Measurements from ENCODE around the gene FCN1. TPM values are rescaled to one million over a fixed set of nuclear protein-coding genes. Genes with fewer than 3 reads are reported as not detected.
A peak's percentile ranks its signal among the peaks of the same experiment; 100 is the strongest.

The FCN1 gene
- total RNA-seq, 1 donor from 2014 or later, result not detected

- DNase-seq (ENCODE audit: extremely low spot score, unreplicated experiment), result peak; percentile 42
- H3K9me3 Mint-ChIP-seq (ENCODE audit: unreplicated experiment), result peaks cover 9% of the 10 kb centered on the region
- H3K4me1 Mint-ChIP-seq (ENCODE audit: unreplicated experiment), result peaks cover 28% of the 10 kb centered on the region
- TF ChIP-seq CTCF (IDR thresholded peaks at IDR 0.05), result no peak
- peaks cover 19% of the 10 kb centered on the region for H3K27me3 Mint-ChIP-seq (ENCODE audit: unreplicated experiment)
- no peaks in the 10 kb centered on the region for H3K36me3 Mint-ChIP-seq (ENCODE audit: unreplicated experiment)
- H3K4me3 Mint-ChIP-seq (ENCODE audit: unreplicated experiment), result no peak overlapping the region
- H3K27ac Mint-ChIP-seq (ENCODE audit: unreplicated experiment), result no peak overlapping the region
Observed at GRCh38 chr9:134894136-134894860, 23.4 kb downstream of the FCN1 start.

GRCh38 chr9:134892820-134893420 is 24.8 kb downstream of the FCN1 start:
- Mint-ChIP-seq H3K4me1 (ENCODE audit: unreplicated experiment) (peaks cover 28% of the 10 kb centered on the region), H3K36me3 (ENCODE audit: unreplicated experiment) (no peaks in the 10 kb centered on the region), H3K27me3 (ENCODE audit: unreplicated experiment) (peaks cover 12% of the 10 kb centered on the region), H3K9me3 (ENCODE audit: unreplicated experiment) (no peaks in the 10 kb centered on the region), H3K4me3 (ENCODE audit: unreplicated experiment) (no peak overlapping the region), H3K27ac (ENCODE audit: unreplicated experiment) (no peak overlapping the region)
- TF ChIP-seq CTCF (IDR thresholded peaks at IDR 0.05), result no peak
- DNase-seq (ENCODE audit: extremely low spot score, unreplicated experiment), result no peak

GRCh38 chr9:134892221-134892620 is 25.5 kb downstream of the FCN1 start:
- H3K4me1 Mint-ChIP-seq (ENCODE audit: unreplicated experiment), result peaks cover 28% of the 10 kb centered on the region
- H3K27ac Mint-ChIP-seq (ENCODE audit: unreplicated experiment), result no peak overlapping the region
- TF ChIP-seq CTCF (IDR thresholded peaks at IDR 0.05), result no peak
- no peaks in the 10 kb centered on the region for H3K36me3 Mint-ChIP-seq (ENCODE audit: unreplicated experiment)
- no peaks in the 10 kb centered on the region for H3K9me3 Mint-ChIP-seq (ENCODE audit: unreplicated experiment)
- H3K4me3 Mint-ChIP-seq (ENCODE audit: unreplicated experiment), result no peak overlapping the region
- peaks cover 17% of the 10 kb centered on the region for H3K27me3 Mint-ChIP-seq (ENCODE audit: unreplicated experiment)
- DNase-seq (ENCODE audit: extremely low spot score, unreplicated experiment), result peak; percentile 81

GRCh38 chr9:134891713-134892112 is 26.0 kb downstream of the FCN1 start:
- no peak overlapping the region for H3K4me3 Mint-ChIP-seq (ENCODE audit: unreplicated experiment)
- peak; percentile 59 for DNase-seq (ENCODE audit: extremely low spot score, unreplicated experiment)
- no peak overlapping the region for H3K27ac Mint-ChIP-seq (ENCODE audit: unreplicated experiment)
- H3K27me3 Mint-ChIP-seq (ENCODE audit: unreplicated experiment), result peaks cover 18% of the 10 kb centered on the region
- no peak for TF ChIP-seq CTCF (IDR thresholded peaks at IDR 0.05)
- peaks cover 24% of the 10 kb centered on the region for H3K4me1 Mint-ChIP-seq (ENCODE audit: unreplicated experiment)
- H3K9me3 Mint-ChIP-seq (ENCODE audit: unreplicated experiment), result no peaks in the 10 kb centered on the region
- no peaks in the 10 kb centered on the region for H3K36me3 Mint-ChIP-seq (ENCODE audit: unreplicated experiment)

- Mint-ChIP-seq H3K27ac (ENCODE audit: unreplicated experiment) (no peak overlapping the region), H3K36me3 (ENCODE audit: unreplicated experiment) (no peaks in the 10 kb centered on the region), H3K4me1 (ENCODE audit: unreplicated experiment) (peaks cover 18% of the 10 kb centered on the region), H3K4me3 (ENCODE audit: unreplicated experiment) (no peak overlapping the region), H3K27me3 (ENCODE audit: unreplicated experiment) (peaks cover 25% of the 10 kb centered on the region), H3K9me3 (ENCODE audit: unreplicated experiment) (no peaks in the 10 kb centered on the region)
- DNase-seq (ENCODE audit: extremely low spot score, unreplicated experiment), result peak; percentile 46
- no peak for TF ChIP-seq CTCF (IDR thresholded peaks at IDR 0.05)
Observed at GRCh38 chr9:134891053-134891452, 26.7 kb downstream of the FCN1 start.

Measured in osteocyte (in vitro differentiated cells).